Chondrocyte (in vitro differentiated cells): ENCODE results near the gene LIPN. TPM values are rescaled to one million over a fixed set of nuclear protein-coding genes. Genes with fewer than 3 reads are reported as not detected.

Source experiments
- DNase-seq: peaks from one replicate; pipeline ENCODE4 v3.0.0; 2021; ENCODE audit warnings: mixed read lengths, low spot score
- H3K27ac Mint-ChIP-seq: one replicate; pipeline ENCODE4 v1.8.0; 2021; ENCODE audit warnings: mild to moderate bottlenecking, moderate library complexity, mixed read lengths; ENCODE audit not compliant: unreplicated experiment
- H3K27me3 Mint-ChIP-seq: 2 replicates; pipeline ENCODE4 v1.8.0; 2021; ENCODE audit warnings: low read depth, mixed read lengths
- H3K36me3 Mint-ChIP-seq: 2 replicates; pipeline ENCODE4 v1.8.0; 2021; ENCODE audit warnings: low read depth, mixed read lengths
- H3K4me1 Mint-ChIP-seq: 2 replicates; pipeline ENCODE4 v1.8.0; 2021; ENCODE audit warnings: low read depth, mild to moderate bottlenecking, mixed read lengths
- H3K4me3 Mint-ChIP-seq: one replicate; pipeline ENCODE4 v1.8.0; 2021; ENCODE audit warnings: mild to moderate bottlenecking, moderate library complexity, mixed read lengths; ENCODE audit not compliant: unreplicated experiment
- H3K9me3 Mint-ChIP-seq: 2 replicates; pipeline ENCODE4 v1.8.0; 2021; ENCODE audit warnings: low read depth, mixed read lengths
- total RNA-seq: library from RNA; stranded (reverse); gene quantifications from 3 replicates; pipeline ENCODE4 v1.2.1, GENCODE V29; 2021
- TF ChIP-seq, protein P1 (sequence below): fragments of 200-600 bp; sonication (generic); IDR thresholded peaks from 2 replicates; pipeline ENCODE4 v1.5.0; 2021; ENCODE audit warnings: antibody characterized with exemption, mild to moderate bottlenecking, moderate library complexity

Gene LIPN
- total RNA-seq, 1 donor from 2014 or later = not detected

- Mint-ChIP-seq H3K27me3 (peaks cover 6% of the 10 kb centered on the region), H3K9me3 (no peaks in the 10 kb centered on the region), H3K27ac (no peak overlapping the region), H3K36me3 (no peaks in the 10 kb centered on the region), H3K4me1 (peaks cover 2% of the 10 kb centered on the region), H3K4me3 (no peak overlapping the region)
- no peak for DNase-seq
- TF ChIP-seq, protein P1, sequence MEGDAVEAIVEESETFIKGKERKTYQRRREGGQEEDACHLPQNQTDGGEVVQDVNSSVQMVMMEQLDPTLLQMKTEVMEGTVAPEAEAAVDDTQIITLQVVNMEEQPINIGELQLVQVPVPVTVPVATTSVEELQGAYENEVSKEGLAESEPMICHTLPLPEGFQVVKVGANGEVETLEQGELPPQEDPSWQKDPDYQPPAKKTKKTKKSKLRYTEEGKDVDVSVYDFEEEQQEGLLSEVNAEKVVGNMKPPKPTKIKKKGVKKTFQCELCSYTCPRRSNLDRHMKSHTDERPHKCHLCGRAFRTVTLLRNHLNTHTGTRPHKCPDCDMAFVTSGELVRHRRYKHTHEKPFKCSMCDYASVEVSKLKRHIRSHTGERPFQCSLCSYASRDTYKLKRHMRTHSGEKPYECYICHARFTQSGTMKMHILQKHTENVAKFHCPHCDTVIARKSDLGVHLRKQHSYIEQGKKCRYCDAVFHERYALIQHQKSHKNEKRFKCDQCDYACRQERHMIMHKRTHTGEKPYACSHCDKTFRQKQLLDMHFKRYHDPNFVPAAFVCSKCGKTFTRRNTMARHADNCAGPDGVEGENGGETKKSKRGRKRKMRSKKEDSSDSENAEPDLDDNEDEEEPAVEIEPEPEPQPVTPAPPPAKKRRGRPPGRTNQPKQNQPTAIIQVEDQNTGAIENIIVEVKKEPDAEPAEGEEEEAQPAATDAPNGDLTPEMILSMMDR = no peak
These were observed 40.6 kb downstream of the LIPN start for GRCh38 chr10:88800152-88801125.

DNA sequence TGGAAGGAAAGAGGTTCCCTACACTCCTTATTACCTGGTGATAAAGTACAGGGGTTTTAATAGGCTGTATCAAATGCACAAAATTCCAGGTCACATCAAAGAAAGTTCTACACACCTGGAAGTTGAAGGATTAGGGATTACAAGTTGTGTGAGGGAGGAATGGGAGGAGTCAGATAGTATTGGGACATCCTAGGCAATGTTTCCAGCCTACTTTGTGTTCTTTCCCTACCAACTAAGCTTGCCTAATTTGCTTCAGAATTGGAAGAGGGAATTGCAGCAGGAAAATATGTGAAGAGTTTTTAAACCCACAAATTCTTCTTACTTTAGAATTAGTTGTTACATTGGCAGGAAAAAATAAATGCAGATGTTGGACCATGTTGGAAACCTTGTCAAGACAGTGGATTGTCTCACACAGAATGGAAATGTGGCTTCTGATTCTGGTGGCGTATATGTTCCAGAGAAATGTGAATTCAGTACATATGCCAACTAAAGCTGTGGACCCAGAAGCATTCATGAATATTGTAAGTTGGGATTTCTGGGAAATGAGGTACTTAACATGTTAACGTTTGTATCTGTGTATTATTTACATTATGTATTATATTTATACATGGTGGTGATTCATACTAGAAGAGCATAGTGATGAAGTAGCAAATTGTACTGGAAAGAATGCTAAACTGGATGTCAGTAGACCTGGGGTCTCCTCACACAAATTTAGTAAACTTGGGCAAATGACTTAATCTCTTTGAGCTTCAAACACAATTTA lies 42.9 kb downstream of the LIPN start, which contains the start of gene LIPM:
Gene LIPM (plus strand): TSS at position 208 of the 763 bp plus-strand sequence. CDS start 167 bp downstream, at position 375.
- H3K9me3 Mint-ChIP-seq = no peaks in the 10 kb centered on the region
- TF ChIP-seq, protein P1 = no peak
- DNase-seq = no peak
- H3K4me3 Mint-ChIP-seq = no peak within 1 kb of the TSS
- peaks cover 3% of the 10 kb centered on the region for H3K27me3 Mint-ChIP-seq
- no peaks in the 10 kb centered on the region for H3K36me3 Mint-ChIP-seq
- H3K4me1 Mint-ChIP-seq = peaks cover 2% of the 10 kb centered on the region
- no peak within 1 kb of the TSS for H3K27ac Mint-ChIP-seq

GRCh38 chr10:88803641-88804040 lies 43.8 kb downstream of the LIPN start:
- H3K36me3 Mint-ChIP-seq = no peaks in the 10 kb centered on the region
- no peak overlapping the region for H3K4me3 Mint-ChIP-seq
- no peaks in the 10 kb centered on the region for H3K27me3 Mint-ChIP-seq
- peaks cover 2% of the 10 kb centered on the region for H3K4me1 Mint-ChIP-seq
- no peak overlapping the region for H3K27ac Mint-ChIP-seq
- no peaks in the 10 kb centered on the region for H3K9me3 Mint-ChIP-seq
- TF ChIP-seq, protein P1 = no peak
- DNase-seq = no peak

- Mint-ChIP-seq H3K36me3 (no peaks in the 10 kb centered on the region), H3K9me3 (no peaks in the 10 kb centered on the region), H3K27me3 (no peaks in the 10 kb centered on the region), H3K27ac (no peak overlapping the region), H3K4me1 (peaks cover 2% of the 10 kb centered on the region), H3K4me3 (no peak overlapping the region)
- no peak for DNase-seq
- TF ChIP-seq, protein P1 = no peak
These were observed 44.4 kb downstream of the LIPN start for GRCh38 chr10:88804083-88804812.
